IMR-90 (cell line): ENCODE results near the gene CASK. TPM values are rescaled to one million over a fixed set of nuclear protein-coding genes. Genes with fewer than 3 reads are reported as not detected.

Source experiments
- ATAC-seq: fragments of 200-7000 bp; cut with Tn5 transposase; 2 replicates; pipeline ENCODE4 v1.9.1; 2020; ENCODE audit warnings: low read depth, mild to moderate bottlenecking, moderate library complexity
- BruUV-seq: library from RNA; stranded (reverse); fragments of 400-500 nt; replicated peaks from 2 replicates; lab custom pipeline; 2021; lab: Mats Ljungman, UMichigan
- CTCF ChIA-PET: fragments of 300-600 bp; formaldehyde crosslinking; extraction: SDS; loops from one replicate; lab custom pipeline; 2021; ENCODE audit warnings: antibody characterized with exemption; lab: Yijun Ruan, JAX
- POLR2A ChIA-PET: fragments of 300-600 bp; sonication (Branson Sonifier 250); formaldehyde crosslinking; loops from one replicate; lab custom pipeline; 2022; ENCODE audit warnings: antibody characterized with exemption; ENCODE audit not compliant: unreplicated experiment; lab: Charles Lee
- DNase-seq: peaks from one replicate; pipeline ENCODE4 v3.0.0; 2013
- H2AFZ ChIP-seq: replicated peaks from 2 replicates; pipeline ENCODE3; 2013; ENCODE audit warnings: low read length, mild to moderate bottlenecking; ENCODE audit not compliant: poor library complexity
- H2AK5ac ChIP-seq: 2 replicates; pipeline ENCODE4 v1.6.1; 2013; ENCODE audit warnings: low read depth, low read length, inconsistent platforms
- H2AK9ac ChIP-seq: replicated peaks from 2 replicates; pipeline ENCODE3; 2013; ENCODE audit warnings: mild to moderate bottlenecking, low read depth, low read length, moderate library complexity; ENCODE audit not compliant: poor library complexity
- H2BK120ac ChIP-seq: 2 replicates; pipeline ENCODE4 v1.6.1; 2013; ENCODE audit warnings: low read depth, low read length, inconsistent platforms
- H2BK15ac ChIP-seq: 3 replicates; pipeline ENCODE4 v1.6.1; 2013; ENCODE audit warnings: low read depth, low read length, inconsistent platforms
- H2BK20ac ChIP-seq: 2 replicates; pipeline ENCODE4 v1.6.1; 2013; ENCODE audit warnings: low read depth, mild to moderate bottlenecking, inconsistent platforms, low read length, moderate library complexity
- H2BK5ac ChIP-seq: 2 replicates; pipeline ENCODE4 v1.6.1; 2013; ENCODE audit warnings: mild to moderate bottlenecking, low read depth, low read length, inconsistent platforms; ENCODE audit not compliant: poor library complexity, severe bottlenecking
- H3K14ac ChIP-seq: replicated peaks from 2 replicates; pipeline ENCODE4 v1.6.1; 2013; ENCODE audit warnings: low read depth, low read length, inconsistent platforms
- H3K18ac ChIP-seq: 2 replicates; pipeline ENCODE4 v1.6.1; 2013; ENCODE audit warnings: low read depth, low read length, control low read depth
- H3K23ac ChIP-seq: 2 replicates; pipeline ENCODE4 v1.6.1; 2013; ENCODE audit warnings: low read depth, low read length, inconsistent platforms
- H3K27ac ChIP-seq: 2 replicates; pipeline ENCODE4 v1.5.1; 2013; ENCODE audit warnings: mild to moderate bottlenecking, control low read depth, low read length; ENCODE audit not compliant: insufficient read depth
- H3K27me3 ChIP-seq: 2 replicates; pipeline ENCODE4 v1.6.1; 2013; ENCODE audit warnings: low read length; ENCODE audit not compliant: control insufficient read depth, insufficient read depth
- H3K36me3 ChIP-seq: 2 replicates; pipeline ENCODE4 v1.6.1; 2013; ENCODE audit warnings: low read length, mixed read lengths; ENCODE audit not compliant: control insufficient read depth, insufficient read depth
- H3K4ac ChIP-seq: 2 replicates; pipeline ENCODE4 v1.6.1; 2013; ENCODE audit warnings: low read depth, low read length, inconsistent platforms
- H3K4me1 ChIP-seq: 2 replicates; pipeline ENCODE4 v1.6.1; 2013; ENCODE audit warnings: low read length, mixed read lengths; ENCODE audit not compliant: control insufficient read depth, insufficient read depth
- H3K4me2 ChIP-seq: 2 replicates; pipeline ENCODE4 v1.6.1; 2013; ENCODE audit warnings: low read depth, mild to moderate bottlenecking, control low read depth, low read length, moderate library complexity
- H3K4me3 ChIP-seq: 2 replicates; pipeline ENCODE4 v1.5.1; 2013; ENCODE audit warnings: low read depth, mild to moderate bottlenecking, control low read depth, low read length, moderate library complexity; ENCODE audit not compliant: insufficient read depth
- H3K56ac ChIP-seq: 2 replicates; pipeline ENCODE4 v1.6.1; 2013; ENCODE audit warnings: low read length, inconsistent platforms; ENCODE audit not compliant: insufficient read depth; ENCODE audit errors: extremely low read depth
- H3K79me1 ChIP-seq, 2 experiments: 2 replicates each; pipeline ENCODE4 v1.6.1; 2013; ENCODE audit warnings: low read length in 2 of 2, inconsistent platforms in 1 of 2, low read depth in 1 of 2
- H3K9ac ChIP-seq: 2 replicates; pipeline ENCODE4 v1.6.1; 2013; ENCODE audit warnings: low read depth, low read length, control low read depth
- H3K9me1 ChIP-seq: 2 replicates; pipeline ENCODE4 v1.6.1; 2013; ENCODE audit warnings: low read length, inconsistent platforms; ENCODE audit not compliant: insufficient read depth
- H3K9me3 ChIP-seq: 2 replicates; pipeline ENCODE4 v1.6.1; 2013; ENCODE audit warnings: low read length; ENCODE audit not compliant: control insufficient read depth, insufficient read depth
- H4K20me1 ChIP-seq: 2 replicates; pipeline ENCODE4 v1.6.1; 2013; ENCODE audit warnings: low read length, inconsistent platforms; ENCODE audit not compliant: insufficient read depth
- H4K5ac ChIP-seq: 2 replicates; pipeline ENCODE4 v1.6.1; 2013; ENCODE audit warnings: mild to moderate bottlenecking, low read depth, low read length, control low read depth
- H4K8ac ChIP-seq, 2 experiments: 2 replicates each; pipeline ENCODE4 v1.6.1; 2013; ENCODE audit warnings: low read depth in 2 of 2, low read length in 2 of 2, control low read depth in 1 of 2, inconsistent platforms in 1 of 2
- H4K91ac ChIP-seq: 2 replicates; pipeline ENCODE4 v1.6.1; 2013; ENCODE audit warnings: low read depth, low read length, inconsistent platforms; ENCODE audit not compliant: insufficient read depth
- BHLHE40 ChIP-seq: fragments of 150-350 bp; IDR thresholded peaks from 2 replicates; pipeline ENCODE4 v1.6.1; 2016; ENCODE audit warnings: mild to moderate bottlenecking, low read depth, low read length
- CHD1 ChIP-seq: IDR thresholded peaks from 2 replicates; pipeline ENCODE4 v1.6.1; 2012; ENCODE audit warnings: low read depth, low read length, improper control_type of control experiment
- ELK1 ChIP-seq: fragments of 150-350 bp; IDR thresholded peaks from 2 replicates; pipeline ENCODE4 v1.6.1; 2016; ENCODE audit warnings: low read depth, mild to moderate bottlenecking, low read length, moderate library complexity, borderline replicate concordance
- MAFK ChIP-seq: IDR thresholded peaks from 2 replicates; pipeline ENCODE4 v1.6.1; 2012; ENCODE audit warnings: low read depth, low read length, improper control_type of control experiment
- MAZ ChIP-seq: IDR thresholded peaks from 2 replicates; pipeline ENCODE4 v1.6.1; 2012; ENCODE audit warnings: low read depth, mild to moderate bottlenecking, low read length, improper control_type of control experiment, moderate library complexity, borderline replicate concordance
- MXI1 ChIP-seq: IDR thresholded peaks from 2 replicates; pipeline ENCODE4 v1.6.1; 2012; ENCODE audit warnings: low read depth, mild to moderate bottlenecking, low read length, moderate library complexity, borderline replicate concordance
- RCOR1 ChIP-seq: IDR thresholded peaks from 2 replicates; pipeline ENCODE4 v1.6.1; 2012; ENCODE audit warnings: mild to moderate bottlenecking, low read length, improper control_type of control experiment; ENCODE audit not compliant: insufficient replicate concordance
- SMC3 ChIP-seq: fragments of 150-350 bp; IDR thresholded peaks from 2 replicates; pipeline ENCODE4 v1.6.1; 2016; ENCODE audit warnings: low read depth, mild to moderate bottlenecking, antibody characterized with exemption, low read length, moderate library complexity
- WGBS, 2 experiments: methylation state at CpG; one replicate each; pipeline versions ENCODE4 v1.1.5 to v1.1.7; 2013; ENCODE audit warnings: missing lambda C conversion rate in 2 of 2; ENCODE audit not compliant: insufficient read length in 1 of 2; ENCODE audit errors: extremely low coverage in 2 of 2; 5-methylcytosine and 5-hydroxymethylcytosine counted together
- dilution Hi-C: fragments of 300-500 bp; cut with HindIII; formaldehyde crosslinking; loops from one replicate; pipeline ENCODE4 v1.14.3; 2018; ENCODE audit warnings: low sequenced_read_pairs; ENCODE audit not compliant: unreplicated experiment
- in situ Hi-C: fragments of 300-500 bp; cut with MboI; formaldehyde crosslinking; loops from 3 replicates; pipeline ENCODE4 v1.14.3; 2019; ENCODE audit warnings: low sequenced_read_pairs, inconsistent platforms, mixed read lengths
- intact Hi-C: fragments of 100-400 bp; cut with micrococcal nuclease; formaldehyde crosslinking; loops from 2 replicates; pipeline ENCODE4 v1.10.0; 2022
- polyA plus RNA-seq, 3 experiments: library from polyadenylated mRNA; depleted of rRNA; stranded (reverse); fragments of >200 nt; gene quantifications; 2 replicates each; pipeline ENCODE4 v1.2.3, GENCODE V29; 2012; ENCODE audit warnings: low replicate concordance in 1 of 3
- total RNA-seq: library from RNA; depleted of rRNA; stranded (reverse); fragments of >200 nt; gene quantifications from 2 replicates; pipeline ENCODE4 v1.2.3, GENCODE V29; 2012

CASK gene
- total and polyA plus RNA-seq, 2 of the 4 experiments (the other 2 are of a cell fraction), result 9.4 to 17.7 TPM

GRCh38 chrX:41518841-41519220 is 404.5 kb downstream of the CASK start:
- Histone ChIP-seq H2BK5ac (no peak overlapping the region), H3K9me3 (no peaks in the 10 kb centered on the region), H3K14ac (no peak overlapping the region), H4K5ac (no peak overlapping the region), H3K9me1 (no peaks in the 10 kb centered on the region; the same call in 1 of the 2 replicates), H2BK120ac (no peak overlapping the region), H3K36me3 (peaks cover 5% of the 10 kb centered on the region), H2AK9ac (no peak overlapping the region), H2AFZ (no peak overlapping the region), H3K56ac (no peak overlapping the region), H4K8ac (no peak overlapping the region), H2BK20ac (no peak overlapping the region), H3K4ac (no peak overlapping the region), H4K20me1 (no peaks in the 10 kb centered on the region), H3K18ac (no peak overlapping the region), H3K27me3 (peaks cover 12% of the 10 kb centered on the region), H2AK5ac (no peak overlapping the region), H3K23ac (no peak overlapping the region), H3K27ac (no peak overlapping the region), H3K4me1 (no peaks in the 10 kb centered on the region), H3K9ac (no peak overlapping the region), H3K4me2 (no peak overlapping the region), H3K79me1 (no peaks in the 10 kb centered on the region; a peak in 1 of 4 replicates), H4K91ac (no peak overlapping the region), H3K4me3 (no peak overlapping the region), H2BK15ac (no peak overlapping the region)
- ATAC-seq (peak; percentile 24; the same call in 1 of the 2 replicates), DNase-seq (peak; percentile 49)
- no TSS peak for BruUV-seq
- ChIA-PET POLR2A (no interaction called here), CTCF (no interaction called here)
- no peak for TF ChIP-seq ELK1
- no peak for TF ChIP-seq MXI1
- TF ChIP-seq RCOR1, result no peak
- TF ChIP-seq MAFK, result no peak
- TF ChIP-seq SMC3, result no peak
- TF ChIP-seq MAZ, result no peak
- no peak for TF ChIP-seq CHD1
- TF ChIP-seq BHLHE40, result no peak
- in situ Hi-C loops (no loop called here), intact Hi-C loops (no loop called here), dilution Hi-C loops (no loop called here)
- WGBS, 2 experiments, result no CpG with 5 or more reads among the region's 5 CpGs
